Chondrocyte (in vitro differentiated cells): ENCODE data around the gene DISC1. TPM values are rescaled to one million over a fixed set of nuclear protein-coding genes. Genes with fewer than 3 reads are reported as not detected.

Experiments used
- DNase-seq: peaks from one replicate; pipeline ENCODE4 v3.0.0; 2021; ENCODE audit warnings: mixed read lengths, low spot score
- H3K27ac Mint-ChIP-seq: one replicate; pipeline ENCODE4 v1.8.0; 2021; ENCODE audit warnings: mild to moderate bottlenecking, moderate library complexity, mixed read lengths; ENCODE audit not compliant: unreplicated experiment
- H3K27me3 Mint-ChIP-seq: 2 replicates; pipeline ENCODE4 v1.8.0; 2021; ENCODE audit warnings: low read depth, mixed read lengths
- H3K36me3 Mint-ChIP-seq: 2 replicates; pipeline ENCODE4 v1.8.0; 2021; ENCODE audit warnings: low read depth, mixed read lengths
- H3K4me1 Mint-ChIP-seq: 2 replicates; pipeline ENCODE4 v1.8.0; 2021; ENCODE audit warnings: low read depth, mild to moderate bottlenecking, mixed read lengths
- H3K4me3 Mint-ChIP-seq: one replicate; pipeline ENCODE4 v1.8.0; 2021; ENCODE audit warnings: mild to moderate bottlenecking, moderate library complexity, mixed read lengths; ENCODE audit not compliant: unreplicated experiment
- H3K9me3 Mint-ChIP-seq: 2 replicates; pipeline ENCODE4 v1.8.0; 2021; ENCODE audit warnings: low read depth, mixed read lengths
- CTCF ChIP-seq: fragments of 200-600 bp; sonication (generic); IDR thresholded peaks from 2 replicates; pipeline ENCODE4 v1.5.0; 2021; ENCODE audit warnings: antibody characterized with exemption, mild to moderate bottlenecking, moderate library complexity
- total RNA-seq: library from RNA; stranded (reverse); gene quantifications from 3 replicates; pipeline ENCODE4 v1.2.1, GENCODE V29; 2021

Gene DISC1
- total RNA-seq, 1 donor from 2014 or later, result 5.0 TPM

- H3K4me1 Mint-ChIP-seq, result peaks cover 11% of the 10 kb centered on the region
- no peaks in the 10 kb centered on the region for H3K27me3 Mint-ChIP-seq
- H3K4me3 Mint-ChIP-seq, result no peak overlapping the region
- no peak overlapping the region for H3K27ac Mint-ChIP-seq
- peaks cover 3% of the 10 kb centered on the region for H3K36me3 Mint-ChIP-seq
- TF ChIP-seq CTCF, result no peak
- DNase-seq, result no peak
- peaks cover 6% of the 10 kb centered on the region for H3K9me3 Mint-ChIP-seq
Measured at GRCh38 chr1:231606712-231607111, 19.9 kb upstream of the DISC1 start.

- H3K4me3 Mint-ChIP-seq, result no peak overlapping the region
- peaks cover 3% of the 10 kb centered on the region for H3K36me3 Mint-ChIP-seq
- no peak for DNase-seq
- no peaks in the 10 kb centered on the region for H3K4me1 Mint-ChIP-seq
- peaks cover 6% of the 10 kb centered on the region for H3K9me3 Mint-ChIP-seq
- H3K27me3 Mint-ChIP-seq, result no peaks in the 10 kb centered on the region
- no peak overlapping the region for H3K27ac Mint-ChIP-seq
- TF ChIP-seq CTCF, result no peak
Measured at GRCh38 chr1:231610388-231610787, 16.2 kb upstream of the DISC1 start.

GRCh38 chr1:231611111-231611510, 15.5 kb upstream of the DISC1 start:
- H3K9me3 Mint-ChIP-seq, result peaks cover 6% of the 10 kb centered on the region
- DNase-seq, result no peak
- peaks cover 3% of the 10 kb centered on the region for H3K36me3 Mint-ChIP-seq
- H3K27me3 Mint-ChIP-seq, result no peaks in the 10 kb centered on the region
- no peak for TF ChIP-seq CTCF
- H3K27ac Mint-ChIP-seq, result no peak overlapping the region
- no peaks in the 10 kb centered on the region for H3K4me1 Mint-ChIP-seq
- no peak overlapping the region for H3K4me3 Mint-ChIP-seq

- H3K27me3 Mint-ChIP-seq, result no peaks in the 10 kb centered on the region
- no peak overlapping the region for H3K4me3 Mint-ChIP-seq
- no peak for DNase-seq
- peaks cover 3% of the 10 kb centered on the region for H3K36me3 Mint-ChIP-seq
- TF ChIP-seq CTCF, result no peak
- no peak overlapping the region for H3K27ac Mint-ChIP-seq
- no peaks in the 10 kb centered on the region for H3K4me1 Mint-ChIP-seq
- peaks cover 6% of the 10 kb centered on the region for H3K9me3 Mint-ChIP-seq
Measured at GRCh38 chr1:231611851-231612250, 14.7 kb upstream of the DISC1 start.

- no peak overlapping the region for H3K4me3 Mint-ChIP-seq
- no peaks in the 10 kb centered on the region for H3K27me3 Mint-ChIP-seq
- no peak for DNase-seq
- H3K4me1 Mint-ChIP-seq, result no peaks in the 10 kb centered on the region
- peaks cover 6% of the 10 kb centered on the region for H3K9me3 Mint-ChIP-seq
- TF ChIP-seq CTCF, result no peak
- H3K27ac Mint-ChIP-seq, result no peak overlapping the region
- H3K36me3 Mint-ChIP-seq, result peaks cover 3% of the 10 kb centered on the region
Measured at GRCh38 chr1:231612393-231613089, 14.0 kb upstream of the DISC1 start.
